IMR-90 (cell line): ENCODE results near the gene ZNF563. TPM values are rescaled to one million over a fixed set of nuclear protein-coding genes. Genes with fewer than 3 reads are reported as not detected.

Experiments
- ATAC-seq: fragments of 200-7000 bp; cut with Tn5 transposase; 2 replicates; pipeline ENCODE4 v1.9.1; 2020; ENCODE audit warnings: low read depth, mild to moderate bottlenecking, moderate library complexity
- BruUV-seq: library from RNA; stranded (reverse); fragments of 400-500 nt; replicated peaks from 2 replicates; lab custom pipeline; 2021; lab: Mats Ljungman, UMichigan
- CTCF ChIA-PET: fragments of 300-600 bp; formaldehyde crosslinking; extraction: SDS; loops from one replicate; lab custom pipeline; 2021; ENCODE audit warnings: antibody characterized with exemption; lab: Yijun Ruan, JAX
- POLR2A ChIA-PET: fragments of 300-600 bp; sonication (Branson Sonifier 250); formaldehyde crosslinking; loops from one replicate; lab custom pipeline; 2022; ENCODE audit warnings: antibody characterized with exemption; ENCODE audit not compliant: unreplicated experiment; lab: Charles Lee
- DNase-seq: peaks from one replicate; pipeline ENCODE4 v3.0.0; 2013
- H2AFZ ChIP-seq: replicated peaks from 2 replicates; pipeline ENCODE3; 2013; ENCODE audit warnings: low read length, mild to moderate bottlenecking; ENCODE audit not compliant: poor library complexity
- H2AK5ac ChIP-seq: 2 replicates; pipeline ENCODE4 v1.6.1; 2013; ENCODE audit warnings: low read depth, low read length, inconsistent platforms
- H2AK9ac ChIP-seq: replicated peaks from 2 replicates; pipeline ENCODE3; 2013; ENCODE audit warnings: mild to moderate bottlenecking, low read depth, low read length, moderate library complexity; ENCODE audit not compliant: poor library complexity
- H2BK120ac ChIP-seq: 2 replicates; pipeline ENCODE4 v1.6.1; 2013; ENCODE audit warnings: low read depth, low read length, inconsistent platforms
- H2BK15ac ChIP-seq: 3 replicates; pipeline ENCODE4 v1.6.1; 2013; ENCODE audit warnings: low read depth, low read length, inconsistent platforms
- H2BK20ac ChIP-seq: 2 replicates; pipeline ENCODE4 v1.6.1; 2013; ENCODE audit warnings: low read depth, mild to moderate bottlenecking, inconsistent platforms, low read length, moderate library complexity
- H2BK5ac ChIP-seq: 2 replicates; pipeline ENCODE4 v1.6.1; 2013; ENCODE audit warnings: mild to moderate bottlenecking, low read depth, low read length, inconsistent platforms; ENCODE audit not compliant: poor library complexity, severe bottlenecking
- H3K14ac ChIP-seq: replicated peaks from 2 replicates; pipeline ENCODE4 v1.6.1; 2013; ENCODE audit warnings: low read depth, low read length, inconsistent platforms
- H3K18ac ChIP-seq: 2 replicates; pipeline ENCODE4 v1.6.1; 2013; ENCODE audit warnings: low read depth, low read length, control low read depth
- H3K23ac ChIP-seq: 2 replicates; pipeline ENCODE4 v1.6.1; 2013; ENCODE audit warnings: low read depth, low read length, inconsistent platforms
- H3K27ac ChIP-seq: 2 replicates; pipeline ENCODE4 v1.5.1; 2013; ENCODE audit warnings: mild to moderate bottlenecking, control low read depth, low read length; ENCODE audit not compliant: insufficient read depth
- H3K27me3 ChIP-seq: 2 replicates; pipeline ENCODE4 v1.6.1; 2013; ENCODE audit warnings: low read length; ENCODE audit not compliant: control insufficient read depth, insufficient read depth
- H3K36me3 ChIP-seq: 2 replicates; pipeline ENCODE4 v1.6.1; 2013; ENCODE audit warnings: low read length, mixed read lengths; ENCODE audit not compliant: control insufficient read depth, insufficient read depth
- H3K4ac ChIP-seq: 2 replicates; pipeline ENCODE4 v1.6.1; 2013; ENCODE audit warnings: low read depth, low read length, inconsistent platforms
- H3K4me1 ChIP-seq: 2 replicates; pipeline ENCODE4 v1.6.1; 2013; ENCODE audit warnings: low read length, mixed read lengths; ENCODE audit not compliant: control insufficient read depth, insufficient read depth
- H3K4me2 ChIP-seq: 2 replicates; pipeline ENCODE4 v1.6.1; 2013; ENCODE audit warnings: low read depth, mild to moderate bottlenecking, control low read depth, low read length, moderate library complexity
- H3K4me3 ChIP-seq: 2 replicates; pipeline ENCODE4 v1.5.1; 2013; ENCODE audit warnings: low read depth, mild to moderate bottlenecking, control low read depth, low read length, moderate library complexity; ENCODE audit not compliant: insufficient read depth
- H3K56ac ChIP-seq: 2 replicates; pipeline ENCODE4 v1.6.1; 2013; ENCODE audit warnings: low read length, inconsistent platforms; ENCODE audit not compliant: insufficient read depth; ENCODE audit errors: extremely low read depth
- H3K79me1 ChIP-seq, 2 experiments: 2 replicates each; pipeline ENCODE4 v1.6.1; 2013; ENCODE audit warnings: low read length in 2 of 2, inconsistent platforms in 1 of 2, low read depth in 1 of 2
- H3K9ac ChIP-seq: 2 replicates; pipeline ENCODE4 v1.6.1; 2013; ENCODE audit warnings: low read depth, low read length, control low read depth
- H3K9me1 ChIP-seq: 2 replicates; pipeline ENCODE4 v1.6.1; 2013; ENCODE audit warnings: low read length, inconsistent platforms; ENCODE audit not compliant: insufficient read depth
- H3K9me3 ChIP-seq: 2 replicates; pipeline ENCODE4 v1.6.1; 2013; ENCODE audit warnings: low read length; ENCODE audit not compliant: control insufficient read depth, insufficient read depth
- H4K20me1 ChIP-seq: 2 replicates; pipeline ENCODE4 v1.6.1; 2013; ENCODE audit warnings: low read length, inconsistent platforms; ENCODE audit not compliant: insufficient read depth
- H4K5ac ChIP-seq: 2 replicates; pipeline ENCODE4 v1.6.1; 2013; ENCODE audit warnings: mild to moderate bottlenecking, low read depth, low read length, control low read depth
- H4K8ac ChIP-seq, 2 experiments: 2 replicates each; pipeline ENCODE4 v1.6.1; 2013; ENCODE audit warnings: low read depth in 2 of 2, low read length in 2 of 2, control low read depth in 1 of 2, inconsistent platforms in 1 of 2
- H4K91ac ChIP-seq: 2 replicates; pipeline ENCODE4 v1.6.1; 2013; ENCODE audit warnings: low read depth, low read length, inconsistent platforms; ENCODE audit not compliant: insufficient read depth
- BHLHE40 ChIP-seq: fragments of 150-350 bp; IDR thresholded peaks from 2 replicates; pipeline ENCODE4 v1.6.1; 2016; ENCODE audit warnings: mild to moderate bottlenecking, low read depth, low read length
- CEBPB ChIP-seq: IDR thresholded peaks from 2 replicates; pipeline ENCODE4 v1.6.1; 2012; ENCODE audit warnings: low read depth, low read length, improper control_type of control experiment
- CHD1 ChIP-seq: IDR thresholded peaks from 2 replicates; pipeline ENCODE4 v1.6.1; 2012; ENCODE audit warnings: low read depth, low read length, improper control_type of control experiment
- CTCF ChIP-seq: conservative IDR thresholded peaks from 2 replicates; pipeline ENCODE4 v1.5.1; 2012; ENCODE audit warnings: mild to moderate bottlenecking, low read depth, low read length, improper control_type of control experiment
- FOS ChIP-seq: fragments of 150-350 bp; IDR thresholded peaks from 2 replicates; pipeline ENCODE4 v1.6.1; 2016; ENCODE audit warnings: low read depth, low read length
- MAFK ChIP-seq: IDR thresholded peaks from 2 replicates; pipeline ENCODE4 v1.6.1; 2012; ENCODE audit warnings: low read depth, low read length, improper control_type of control experiment
- MAZ ChIP-seq: IDR thresholded peaks from 2 replicates; pipeline ENCODE4 v1.6.1; 2012; ENCODE audit warnings: low read depth, mild to moderate bottlenecking, low read length, improper control_type of control experiment, moderate library complexity, borderline replicate concordance
- MXI1 ChIP-seq: IDR thresholded peaks from 2 replicates; pipeline ENCODE4 v1.6.1; 2012; ENCODE audit warnings: low read depth, mild to moderate bottlenecking, low read length, moderate library complexity, borderline replicate concordance
- NFE2L2 ChIP-seq: fragments of 150-350 bp; IDR thresholded peaks from 2 replicates; pipeline ENCODE4 v1.6.1; 2016; ENCODE audit warnings: low read depth, mild to moderate bottlenecking, low read length
- POLR2A ChIP-seq: IDR thresholded peaks from 2 replicates; pipeline ENCODE4 v1.6.1; 2012; ENCODE audit warnings: mild to moderate bottlenecking, low read depth, low read length
- RAD21 ChIP-seq: IDR thresholded peaks from 2 replicates; pipeline ENCODE4 v1.6.1; 2012; ENCODE audit warnings: low read length, improper control_type of control experiment
- RCOR1 ChIP-seq: IDR thresholded peaks from 2 replicates; pipeline ENCODE4 v1.6.1; 2012; ENCODE audit warnings: mild to moderate bottlenecking, low read length, improper control_type of control experiment; ENCODE audit not compliant: insufficient replicate concordance
- RFX5 ChIP-seq: IDR thresholded peaks from 2 replicates; pipeline ENCODE4 v1.8.0; 2012; ENCODE audit warnings: low read depth, mild to moderate bottlenecking, low read length, moderate library complexity
- SMC3 ChIP-seq: fragments of 150-350 bp; IDR thresholded peaks from 2 replicates; pipeline ENCODE4 v1.6.1; 2016; ENCODE audit warnings: low read depth, mild to moderate bottlenecking, antibody characterized with exemption, low read length, moderate library complexity
- WGBS, 2 experiments: methylation state at CpG; one replicate each; pipeline versions ENCODE4 v1.1.5 to v1.1.7; 2013; ENCODE audit warnings: missing lambda C conversion rate in 2 of 2; ENCODE audit not compliant: insufficient read length in 1 of 2; ENCODE audit errors: extremely low coverage in 2 of 2; 5-methylcytosine and 5-hydroxymethylcytosine counted together
- dilution Hi-C: fragments of 300-500 bp; cut with HindIII; formaldehyde crosslinking; loops from one replicate; pipeline ENCODE4 v1.14.3; 2018; ENCODE audit warnings: low sequenced_read_pairs; ENCODE audit not compliant: unreplicated experiment
- in situ Hi-C: fragments of 300-500 bp; cut with MboI; formaldehyde crosslinking; loops from 3 replicates; pipeline ENCODE4 v1.14.3; 2019; ENCODE audit warnings: low sequenced_read_pairs, inconsistent platforms, mixed read lengths
- intact Hi-C: fragments of 100-400 bp; cut with micrococcal nuclease; formaldehyde crosslinking; loops from 2 replicates; pipeline ENCODE4 v1.10.0; 2022
- polyA plus RNA-seq, 3 experiments: library from polyadenylated mRNA; depleted of rRNA; stranded (reverse); fragments of >200 nt; gene quantifications; 2 replicates each; pipeline ENCODE4 v1.2.3, GENCODE V29; 2012; ENCODE audit warnings: low replicate concordance in 1 of 3
- total RNA-seq: library from RNA; depleted of rRNA; stranded (reverse); fragments of >200 nt; gene quantifications from 2 replicates; pipeline ENCODE4 v1.2.3, GENCODE V29; 2012
- TF ChIP-seq, protein P1 (sequence below): fragments of 150-350 bp; IDR thresholded peaks from 2 replicates; pipeline ENCODE4 v1.6.1; 2016; ENCODE audit warnings: low read depth, mild to moderate bottlenecking, low read length, moderate library complexity, borderline replicate concordance
- TF ChIP-seq, protein P2 (sequence below): fragments of 150-350 bp; IDR thresholded peaks from 2 replicates; pipeline ENCODE4 v1.6.1; 2017; ENCODE audit warnings: mild to moderate bottlenecking, antibody characterized with exemption, low read length, low read depth

Gene ZNF563
- total and polyA plus RNA-seq, 2 of the 4 experiments (the other 2 are of a cell fraction) = 1.3 to 2.0 TPM

GRCh38 chr19:12345197-12345596 lies 11.8 kb upstream of the ZNF563 start:
- Histone ChIP-seq H3K56ac (no peak overlapping the region), H3K14ac (no peak overlapping the region), H2BK15ac (no peak overlapping the region), H2BK120ac (no peak overlapping the region), H2BK5ac (no peak overlapping the region), H3K79me1 (no peaks in the 10 kb centered on the region), H3K18ac (no peak overlapping the region), H3K9ac (no peak overlapping the region), H4K20me1 (no peaks in the 10 kb centered on the region), H3K27ac (no peak overlapping the region), H2AFZ (no peak overlapping the region), H2AK9ac (no peak overlapping the region), H3K4me1 (no peaks in the 10 kb centered on the region), H4K8ac (no peak overlapping the region), H3K9me1 (no peaks in the 10 kb centered on the region), H3K27me3 (no peaks in the 10 kb centered on the region), H2AK5ac (no peak overlapping the region), H2BK20ac (no peak overlapping the region), H3K4ac (no peak overlapping the region), H3K4me2 (no peak overlapping the region), H3K23ac (no peak overlapping the region), H3K9me3 (peaks cover 34% of the 10 kb centered on the region), H3K4me3 (no peak overlapping the region), H4K91ac (no peak overlapping the region), H3K36me3 (peaks cover 3% of the 10 kb centered on the region; the same call in 1 of the 2 replicates), H4K5ac (no peak overlapping the region)
- no CpG with 5 or more reads among the region's 1 CpG for WGBS, 2 experiments
- CTCF ChIA-PET = interaction anchor here (0.6 kb wide), 1 partner anchor 96 kb away, joined by 7 read pairs; the partner anchor contains the start of gene ZNF443
- intact Hi-C loops (no loop called here), in situ Hi-C loops (no loop called here), dilution Hi-C loops (no loop called here)
- DNase-seq (no peak), ATAC-seq (no peak)
- BruUV-seq = no TSS peak
- POLR2A ChIA-PET = no interaction called here
- TF ChIP-seq NFE2L2 (no peak), MAFK (no peak), RCOR1 (no peak), SMC3 (no peak), RAD21 (no peak), POLR2A (no peak), RFX5 (no peak), MXI1 (no peak), CTCF (no peak), FOS (no peak), MAZ (no peak), CEBPB (no peak), CHD1 (no peak), BHLHE40 (no peak)
- TF ChIP-seq, protein P1, sequence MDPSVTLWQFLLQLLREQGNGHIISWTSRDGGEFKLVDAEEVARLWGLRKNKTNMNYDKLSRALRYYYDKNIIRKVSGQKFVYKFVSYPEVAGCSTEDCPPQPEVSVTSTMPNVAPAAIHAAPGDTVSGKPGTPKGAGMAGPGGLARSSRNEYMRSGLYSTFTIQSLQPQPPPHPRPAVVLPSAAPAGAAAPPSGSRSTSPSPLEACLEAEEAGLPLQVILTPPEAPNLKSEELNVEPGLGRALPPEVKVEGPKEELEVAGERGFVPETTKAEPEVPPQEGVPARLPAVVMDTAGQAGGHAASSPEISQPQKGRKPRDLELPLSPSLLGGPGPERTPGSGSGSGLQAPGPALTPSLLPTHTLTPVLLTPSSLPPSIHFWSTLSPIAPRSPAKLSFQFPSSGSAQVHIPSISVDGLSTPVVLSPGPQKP = no peak
- TF ChIP-seq, protein P2, sequence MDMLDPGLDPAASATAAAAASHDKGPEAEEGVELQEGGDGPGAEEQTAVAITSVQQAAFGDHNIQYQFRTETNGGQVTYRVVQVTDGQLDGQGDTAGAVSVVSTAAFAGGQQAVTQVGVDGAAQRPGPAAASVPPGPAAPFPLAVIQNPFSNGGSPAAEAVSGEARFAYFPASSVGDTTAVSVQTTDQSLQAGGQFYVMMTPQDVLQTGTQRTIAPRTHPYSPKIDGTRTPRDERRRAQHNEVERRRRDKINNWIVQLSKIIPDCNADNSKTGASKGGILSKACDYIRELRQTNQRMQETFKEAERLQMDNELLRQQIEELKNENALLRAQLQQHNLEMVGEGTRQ = no peak
